Astrocyte (in vitro differentiated cells and primary cell): ENCODE measurements around the gene ZNF273. TPM values are rescaled to one million over a fixed set of nuclear protein-coding genes. Genes with fewer than 3 reads are reported as not detected.
A peak's percentile ranks its signal among the peaks of the same experiment; 100 is the strongest.

Source experiments
- DNase-seq: peaks from one replicate; pipeline ENCODE4 v3.0.0-alpha.2; 2010; ENCODE audit warnings: low read depth
- FAIRE-seq: peaks from 2 replicates; lab custom pipeline; 2011; peaks lifted over from hg19 to GRCh38; lab: Jason Lieb, UNC
- H2AFZ ChIP-seq: 2 replicates; pipeline ENCODE4 v1.6.0; 2012; ENCODE audit warnings: low read depth, low read length, inconsistent platforms
- H3K27ac ChIP-seq: 2 replicates; pipeline ENCODE4 v1.5.1; 2011; ENCODE audit warnings: low read depth, low read length, inconsistent platforms
- H3K27me3 ChIP-seq: 2 replicates; pipeline ENCODE4 v1.6.0; 2011; ENCODE audit warnings: low read length, inconsistent platforms; ENCODE audit not compliant: insufficient read depth
- H3K36me3 ChIP-seq: 2 replicates; pipeline ENCODE4 v1.5.1; 2011; ENCODE audit warnings: low read length, inconsistent platforms; ENCODE audit not compliant: insufficient read depth
- H3K4me1 ChIP-seq: 2 replicates; pipeline ENCODE4 v1.5.1; 2011; ENCODE audit warnings: low read length, inconsistent platforms; ENCODE audit not compliant: insufficient read depth
- H3K4me2 ChIP-seq: 2 replicates; pipeline ENCODE4 v1.6.0; 2012; ENCODE audit warnings: low read length, inconsistent platforms
- H3K4me3 ChIP-seq: 2 replicates; pipeline ENCODE4 v1.5.1; 2011; ENCODE audit warnings: low read depth, mild to moderate bottlenecking, low read length, inconsistent platforms; ENCODE audit not compliant: insufficient read depth
- H3K79me2 ChIP-seq: 2 replicates; pipeline ENCODE4 v1.6.0; 2012; ENCODE audit warnings: mild to moderate bottlenecking, low read length, inconsistent platforms; ENCODE audit not compliant: insufficient read depth
- H3K9ac ChIP-seq: 2 replicates; pipeline ENCODE4 v1.6.0; 2012; ENCODE audit warnings: mild to moderate bottlenecking, low read length, inconsistent platforms
- H3K9me3 ChIP-seq: 2 replicates; pipeline ENCODE4 v1.5.1; 2012; ENCODE audit warnings: low read depth, mild to moderate bottlenecking, low read length, inconsistent platforms; ENCODE audit not compliant: insufficient read depth
- H4K20me1 ChIP-seq: 2 replicates; pipeline ENCODE4 v1.6.0; 2012; ENCODE audit warnings: low read length, inconsistent platforms; ENCODE audit not compliant: insufficient read depth
- H3K27ac Mint-ChIP-seq: one replicate; pipeline ENCODE4 v1.8.0; 2021; ENCODE audit warnings: mild to moderate bottlenecking, mixed read lengths; ENCODE audit not compliant: unreplicated experiment
- H3K27me3 Mint-ChIP-seq: one replicate; pipeline ENCODE4 v1.8.0; 2021; ENCODE audit warnings: low read depth, mixed read lengths; ENCODE audit not compliant: unreplicated experiment
- H3K36me3 Mint-ChIP-seq: one replicate; pipeline ENCODE4 v1.8.0; 2021; ENCODE audit warnings: low read depth, mixed read lengths; ENCODE audit not compliant: unreplicated experiment
- H3K4me1 Mint-ChIP-seq: one replicate; pipeline ENCODE4 v1.8.0; 2021; ENCODE audit warnings: low read depth, mixed read lengths; ENCODE audit not compliant: unreplicated experiment
- H3K4me3 Mint-ChIP-seq: one replicate; pipeline ENCODE4 v1.8.0; 2021; ENCODE audit warnings: mild to moderate bottlenecking, moderate library complexity, mixed read lengths; ENCODE audit not compliant: unreplicated experiment
- H3K9me3 Mint-ChIP-seq: one replicate; pipeline ENCODE4 v1.8.0; 2021; ENCODE audit warnings: mild to moderate bottlenecking, mixed read lengths; ENCODE audit not compliant: unreplicated experiment
- EZH2 ChIP-seq: IDR thresholded peaks from 2 replicates; pipeline ENCODE4 v1.6.1; 2012; ENCODE audit warnings: mild to moderate bottlenecking, low read length, inconsistent platforms; ENCODE audit not compliant: insufficient read depth
- total RNA-seq: library from RNA; stranded (reverse); gene quantifications from 2 replicates; pipeline ENCODE4 v1.2.1, GENCODE V29; 2021
- TF ChIP-seq, protein P1 (sequence below): IDR thresholded peaks from 2 replicates; pipeline ENCODE4 v1.5.1; 2011; ENCODE audit warnings: low read depth, mild to moderate bottlenecking, inconsistent platforms, low read length, moderate library complexity; ENCODE audit not compliant: insufficient read depth

Gene ZNF273
- total RNA-seq, 1 donor from 2014 or later, result 5.0 TPM

DNA sequence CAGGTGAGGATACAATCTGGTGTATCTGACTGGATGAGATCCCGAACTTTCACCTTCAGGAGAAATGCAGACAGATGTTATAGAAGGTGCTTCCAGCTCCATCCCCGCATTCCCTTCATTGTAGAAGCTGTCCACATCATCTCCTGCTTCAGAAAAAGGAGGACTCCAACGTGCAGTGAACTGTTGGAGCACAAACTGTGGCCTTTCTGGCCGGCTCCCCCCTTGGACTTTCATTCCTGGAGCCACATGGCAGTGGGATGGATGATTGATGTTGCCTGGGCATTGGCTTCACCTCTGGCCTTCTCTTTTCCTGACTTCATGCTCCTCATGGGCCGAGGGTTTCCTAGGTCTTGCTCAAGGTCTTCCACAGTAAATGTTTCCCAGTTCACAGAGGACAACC is 29.6 kb upstream of the ZNF273 start:
- Histone ChIP-seq H3K9me3 (peaks cover 10% of the 10 kb centered on the region), H3K4me2 (no peak overlapping the region), H3K4me1 (no peaks in the 10 kb centered on the region), H3K27me3 (no peaks in the 10 kb centered on the region), H3K36me3 (no peaks in the 10 kb centered on the region), H2AFZ (no peak overlapping the region), H4K20me1 (no peaks in the 10 kb centered on the region), H3K9ac (no peak overlapping the region), H3K27ac (no peak overlapping the region), H3K79me2 (no peaks in the 10 kb centered on the region), H3K4me3 (no peak overlapping the region)
- H3K36me3 Mint-ChIP-seq, result peaks cover 1% of the 10 kb centered on the region
- H3K4me3 Mint-ChIP-seq, result no peak overlapping the region
- peaks cover 23% of the 10 kb centered on the region for H3K27me3 Mint-ChIP-seq
- TF ChIP-seq, protein P1, sequence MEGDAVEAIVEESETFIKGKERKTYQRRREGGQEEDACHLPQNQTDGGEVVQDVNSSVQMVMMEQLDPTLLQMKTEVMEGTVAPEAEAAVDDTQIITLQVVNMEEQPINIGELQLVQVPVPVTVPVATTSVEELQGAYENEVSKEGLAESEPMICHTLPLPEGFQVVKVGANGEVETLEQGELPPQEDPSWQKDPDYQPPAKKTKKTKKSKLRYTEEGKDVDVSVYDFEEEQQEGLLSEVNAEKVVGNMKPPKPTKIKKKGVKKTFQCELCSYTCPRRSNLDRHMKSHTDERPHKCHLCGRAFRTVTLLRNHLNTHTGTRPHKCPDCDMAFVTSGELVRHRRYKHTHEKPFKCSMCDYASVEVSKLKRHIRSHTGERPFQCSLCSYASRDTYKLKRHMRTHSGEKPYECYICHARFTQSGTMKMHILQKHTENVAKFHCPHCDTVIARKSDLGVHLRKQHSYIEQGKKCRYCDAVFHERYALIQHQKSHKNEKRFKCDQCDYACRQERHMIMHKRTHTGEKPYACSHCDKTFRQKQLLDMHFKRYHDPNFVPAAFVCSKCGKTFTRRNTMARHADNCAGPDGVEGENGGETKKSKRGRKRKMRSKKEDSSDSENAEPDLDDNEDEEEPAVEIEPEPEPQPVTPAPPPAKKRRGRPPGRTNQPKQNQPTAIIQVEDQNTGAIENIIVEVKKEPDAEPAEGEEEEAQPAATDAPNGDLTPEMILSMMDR, result no peak
- TF ChIP-seq EZH2, result no peak
- no peak for FAIRE-seq
- no peak overlapping the region for H3K27ac Mint-ChIP-seq
- no peak for DNase-seq
- H3K9me3 Mint-ChIP-seq, result peaks cover 42% of the 10 kb centered on the region
- H3K4me1 Mint-ChIP-seq, result no peaks in the 10 kb centered on the region

DNA sequence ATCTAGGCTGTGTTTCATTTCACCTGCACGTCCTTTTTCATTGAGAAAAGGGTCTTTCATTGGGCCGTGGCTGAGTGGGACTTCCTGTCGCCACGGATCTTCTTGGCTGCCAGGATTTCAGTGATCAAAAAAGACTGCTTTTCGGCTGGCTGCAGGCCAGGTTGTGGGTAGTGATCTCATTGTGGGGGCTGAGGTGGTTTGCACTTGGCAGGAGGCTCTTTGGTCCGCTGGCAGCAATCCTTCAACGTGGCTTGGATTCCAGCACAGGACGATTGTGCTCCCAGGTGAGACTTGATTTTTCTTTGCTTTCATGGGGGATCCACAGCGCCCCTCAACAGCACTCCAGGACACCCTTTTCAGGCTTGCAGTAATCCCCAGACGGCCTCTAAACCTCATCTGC is 29.0 kb upstream of the ZNF273 start:
- Histone ChIP-seq H3K9me3 (peaks cover 10% of the 10 kb centered on the region), H2AFZ (no peak overlapping the region), H3K4me3 (no peak overlapping the region), H3K79me2 (no peaks in the 10 kb centered on the region), H3K27me3 (no peaks in the 10 kb centered on the region), H4K20me1 (no peaks in the 10 kb centered on the region), H3K4me1 (no peaks in the 10 kb centered on the region), H3K27ac (no peak overlapping the region), H3K36me3 (no peaks in the 10 kb centered on the region), H3K4me2 (peak overlapping the region; percentile 11), H3K9ac (no peak overlapping the region)
- peaks cover 3% of the 10 kb centered on the region for H3K36me3 Mint-ChIP-seq
- H3K27ac Mint-ChIP-seq, result no peak overlapping the region
- H3K4me1 Mint-ChIP-seq, result peaks cover 3% of the 10 kb centered on the region
- FAIRE-seq, result no peak
- peak; percentile 30 for DNase-seq
- H3K27me3 Mint-ChIP-seq, result peaks cover 23% of the 10 kb centered on the region
- peaks cover 43% of the 10 kb centered on the region for H3K9me3 Mint-ChIP-seq
- TF ChIP-seq EZH2, result no peak
- TF ChIP-seq, protein P1, result no peak
- no peak overlapping the region for H3K4me3 Mint-ChIP-seq

DNA sequence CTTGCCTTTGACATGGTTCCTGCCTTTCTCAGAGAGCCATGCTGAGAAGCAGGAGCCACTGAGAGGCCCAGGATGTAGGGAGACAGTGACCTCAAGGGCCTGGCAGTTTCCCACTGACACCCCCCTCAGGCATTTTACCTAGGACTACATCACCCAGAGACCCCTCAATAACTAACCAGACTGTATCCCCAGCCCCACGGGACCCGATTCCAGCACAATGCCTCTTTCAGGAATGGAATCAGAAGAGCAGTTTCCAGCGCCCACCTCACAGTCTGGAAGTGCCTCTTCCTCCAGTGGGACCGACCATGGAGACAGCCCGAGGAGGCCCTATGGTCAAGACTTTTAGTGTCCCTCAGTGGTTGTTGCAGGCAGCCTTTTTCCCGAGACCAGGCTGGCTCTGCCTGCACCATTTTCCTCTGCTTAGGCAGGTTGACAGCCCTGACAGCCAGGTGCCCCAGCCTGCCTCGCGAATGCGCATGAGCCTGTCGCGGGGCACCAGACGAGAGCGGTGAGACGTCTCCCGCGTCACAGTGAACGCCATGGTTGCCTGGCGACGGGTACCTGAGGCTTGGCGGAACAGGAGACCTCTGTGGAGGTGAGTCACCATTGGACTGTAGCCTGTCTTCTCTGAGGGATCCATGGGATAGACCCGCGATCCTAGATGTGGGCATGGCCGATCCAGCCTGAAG is 28.4 kb upstream of the ZNF273 start:
- no peak overlapping the region for H3K9ac ChIP-seq
- H3K4me3 ChIP-seq, result no peak overlapping the region
- Mint-ChIP-seq H3K36me3 (peaks cover 3% of the 10 kb centered on the region), H3K27ac (no peak overlapping the region), H3K4me3 (no peak overlapping the region), H3K4me1 (peaks cover 3% of the 10 kb centered on the region), H3K27me3 (peaks cover 23% of the 10 kb centered on the region), H3K9me3 (peaks cover 41% of the 10 kb centered on the region)
- FAIRE-seq (no peak), DNase-seq (no peak)
- no peaks in the 10 kb centered on the region for H3K79me2 ChIP-seq
- no peak overlapping the region for H2AFZ ChIP-seq
- H3K27me3 ChIP-seq, result no peaks in the 10 kb centered on the region
- no peaks in the 10 kb centered on the region for H4K20me1 ChIP-seq
- no peak overlapping the region for H3K4me2 ChIP-seq
- H3K36me3 ChIP-seq, result no peaks in the 10 kb centered on the region
- H3K4me1 ChIP-seq, result no peaks in the 10 kb centered on the region
- H3K27ac ChIP-seq, result no peak overlapping the region
- no peak for TF ChIP-seq EZH2
- TF ChIP-seq, protein P1, result no peak
- H3K9me3 ChIP-seq, result peaks cover 10% of the 10 kb centered on the region
